Measurements from ENCODE around the gene NDUFV3. TPM values are rescaled to one million over a fixed set of nuclear protein-coding genes. Genes with fewer than 3 reads are reported as not detected.

The NDUFV3 gene
- total and polyA plus RNA-seq, 2 experiments from 2014 or later, result 31.9 to 36.3 TPM

Small RNA genes lying within 50 kb of the gene (microRNA-seq; reads per million reads assigned to microRNA genes)
- gene MIR5692B, result not detected

Small RNA genes lying within 50 kb of the gene (small RNA-seq; reads per million reads assigned to genes)
- not detected for gene MIR5692B

Other genes starting within 250 kb of the NDUFV3 start
- gene PDE9A, start 239.7 kb upstream of the NDUFV3 start, total RNA-seq, result 19.6 and 21.0 TPM in 2 replicates
- gene PDE9A, start 239.7 kb upstream of the NDUFV3 start, polyA plus RNA-seq, result 14.3 and 18.2 TPM in 2 replicates
- gene WDR4, start 13.8 kb upstream of the NDUFV3 start, total RNA-seq, result 4.2 and 6.4 TPM in 2 replicates
- 10.1 and 11.1 TPM in 2 replicates for gene WDR4, start 13.8 kb upstream of the NDUFV3 start, polyA plus RNA-seq
- gene ERVH48-1, start 32.3 kb downstream of the NDUFV3 start, total RNA-seq, result 5.4 and 7.6 TPM in 2 replicates
- gene ERVH48-1, start 32.3 kb downstream of the NDUFV3 start, polyA plus RNA-seq, result 14.8 and 26.9 TPM in 2 replicates
- gene PKNOX1, start 81.3 kb downstream of the NDUFV3 start, total RNA-seq, result 13.4 and 13.6 TPM in 2 replicates
- gene PKNOX1, start 81.3 kb downstream of the NDUFV3 start, polyA plus RNA-seq, result 11.0 and 21.6 TPM in 2 replicates
- 23.7 and 36.6 TPM in 2 replicates for gene CBS, start 182.5 kb downstream of the NDUFV3 start, total RNA-seq
- gene CBS, start 182.5 kb downstream of the NDUFV3 start, polyA plus RNA-seq, result 35.8 and 40.6 TPM in 2 replicates
- 22.8 and 47.3 TPM in 2 replicates for gene U2AF1, start 214.3 kb downstream of the NDUFV3 start, total RNA-seq
- gene U2AF1, start 214.3 kb downstream of the NDUFV3 start, polyA plus RNA-seq, result 48.2 and 89.0 TPM in 2 replicates

All from hepatocyte (in vitro differentiated cells).